Glutamatergic neuron (in vitro differentiated cells): ENCODE results near the gene UBXN4. TPM values are rescaled to one million over a fixed set of nuclear protein-coding genes. Genes with fewer than 3 reads are reported as not detected.

Source experiments
- DNase-seq: peaks from one replicate; pipeline ENCODE4 v3.0.0; 2022
- H3K27ac Mint-ChIP-seq: one replicate; pipeline ENCODE4 v1.8.0; 2020; ENCODE audit warnings: mild to moderate bottlenecking, mixed read lengths, inconsistent platforms; ENCODE audit not compliant: unreplicated experiment
- H3K27me3 Mint-ChIP-seq: one replicate; pipeline ENCODE4 v1.8.0; 2020; ENCODE audit warnings: mild to moderate bottlenecking, moderate library complexity, mixed read lengths, inconsistent platforms; ENCODE audit not compliant: unreplicated experiment
- H3K36me3 Mint-ChIP-seq: one replicate; pipeline ENCODE4 v1.8.0; 2020; ENCODE audit warnings: mild to moderate bottlenecking, mixed read lengths, inconsistent platforms; ENCODE audit not compliant: unreplicated experiment
- H3K4me1 Mint-ChIP-seq: one replicate; pipeline ENCODE4 v1.8.0; 2020; ENCODE audit warnings: mild to moderate bottlenecking, low read depth, mixed read lengths, inconsistent platforms; ENCODE audit not compliant: unreplicated experiment
- H3K4me3 Mint-ChIP-seq: one replicate; pipeline ENCODE4 v1.8.0; 2020; ENCODE audit warnings: mild to moderate bottlenecking, mixed read lengths, inconsistent platforms; ENCODE audit not compliant: unreplicated experiment
- H3K9me3 Mint-ChIP-seq: one replicate; pipeline ENCODE4 v1.8.0; 2020; ENCODE audit warnings: mild to moderate bottlenecking, moderate library complexity, mixed read lengths, inconsistent platforms; ENCODE audit not compliant: unreplicated experiment
- CTCF ChIP-seq: fragments of 200-600 bp; sonication (generic); IDR thresholded peaks from one replicate; pipeline ENCODE4 v1.5.0; 2021; ENCODE audit not compliant: partially characterized antibody, unreplicated experiment
- total RNA-seq: library from RNA; stranded (reverse); fragmentation: NEBNext Ultra II Directional; extraction: Animal tissue kit (Norgen Biotek cat#: 25700); gene quantifications from one replicate; pipeline ENCODE4 v1.2.1, GENCODE V29; 2021; ENCODE audit not compliant: unreplicated experiment

UBXN4 gene
- total RNA-seq, 1 donor from 2014 or later: 134 TPM

- no peaks in the 10 kb centered on the region for H3K4me1 Mint-ChIP-seq
- H3K9me3 Mint-ChIP-seq: peaks cover 2% of the 10 kb centered on the region
- H3K27ac Mint-ChIP-seq: no peak overlapping the region
- H3K4me3 Mint-ChIP-seq: no peak overlapping the region
- DNase-seq: no peak
- no peaks in the 10 kb centered on the region for H3K36me3 Mint-ChIP-seq
- no peaks in the 10 kb centered on the region for H3K27me3 Mint-ChIP-seq
- no peak for TF ChIP-seq CTCF
Observed at GRCh38 chr2:135796606-135797005, 55.0 kb downstream of the UBXN4 start.

- H3K27ac Mint-ChIP-seq: no peak overlapping the region
- peaks cover 2% of the 10 kb centered on the region for H3K9me3 Mint-ChIP-seq
- peak; percentile 87 for TF ChIP-seq CTCF
- H3K27me3 Mint-ChIP-seq: peaks cover 2% of the 10 kb centered on the region
- no peak overlapping the region for H3K4me3 Mint-ChIP-seq
- DNase-seq: peak; percentile 84
- H3K4me1 Mint-ChIP-seq: no peaks in the 10 kb centered on the region
- peaks cover 4% of the 10 kb centered on the region for H3K36me3 Mint-ChIP-seq
Observed at GRCh38 chr2:135797497-135798274, 56.0 kb downstream of the UBXN4 start.

GRCh38 chr2:135798275-135798705 is 56.6 kb downstream of the UBXN4 start:
- DNase-seq: no peak
- Mint-ChIP-seq H3K9me3 (peaks cover 2% of the 10 kb centered on the region), H3K27ac (no peak overlapping the region), H3K27me3 (peaks cover 2% of the 10 kb centered on the region), H3K4me3 (no peak overlapping the region), H3K4me1 (no peaks in the 10 kb centered on the region), H3K36me3 (peaks cover 4% of the 10 kb centered on the region)
- no peak for TF ChIP-seq CTCF

- peaks cover 2% of the 10 kb centered on the region for H3K9me3 Mint-ChIP-seq
- H3K27me3 Mint-ChIP-seq: peaks cover 2% of the 10 kb centered on the region
- H3K4me1 Mint-ChIP-seq: no peaks in the 10 kb centered on the region
- no peak for TF ChIP-seq CTCF
- no peak for DNase-seq
- no peak overlapping the region for H3K4me3 Mint-ChIP-seq
- peaks cover 4% of the 10 kb centered on the region for H3K36me3 Mint-ChIP-seq
- no peak overlapping the region for H3K27ac Mint-ChIP-seq
Observed at GRCh38 chr2:135798762-135799161, 57.1 kb downstream of the UBXN4 start.

GRCh38 chr2:135799738-135800137 is 58.1 kb downstream of the UBXN4 start:
- Mint-ChIP-seq H3K4me3 (no peak overlapping the region), H3K9me3 (peaks cover 2% of the 10 kb centered on the region), H3K27me3 (peaks cover 4% of the 10 kb centered on the region), H3K36me3 (peaks cover 4% of the 10 kb centered on the region), H3K4me1 (no peaks in the 10 kb centered on the region), H3K27ac (no peak overlapping the region)
- no peak for DNase-seq
- no peak for TF ChIP-seq CTCF
